ENCODE results near the gene CDK18.

- no peak for TF ChIP-seq CTCF (IDR thresholded peaks at IDR 0.05; ENCODE audit: borderline replicate concordance, extremely low read depth, low read length, poor library complexity, severe bottlenecking)
- no peak for TF ChIP-seq EZH2 (IDR thresholded peaks at IDR 0.05; ENCODE audit: borderline replicate concordance, low read depth, low read length, severe bottlenecking)
Measured at GRCh38 chr1:205510951-205511330, 6.5 kb downstream of the CDK18 start.

Data from DND-41 (cell line).